Right lobe of liver (tissue), 4 donors: ENCODE results near the gene NGB.

Source experiments
- CTCF ChIP-seq, 4 donors: fragments of 200-600 bp in 3 of 4; fragments of 450-650 bp in 1 of 4; IDR thresholded peaks; one replicate each; pipeline versions ENCODE4 v1.5.1 to v1.8.0; 2016 to 2022; ENCODE audit warnings: antibody characterized with exemption in 4 of 4, mild to moderate bottlenecking in 2 of 4
- POLR2A ChIP-seq: fragments of 450-650 bp; IDR thresholded peaks from one replicate; pipeline ENCODE4 v1.6.1; 2017; ENCODE audit warnings: antibody characterized with exemption, mild to moderate bottlenecking
- donor health status: DM: no; HTN: no; CAD: no.
- donor health status: DM: no; HTN: no; CAD: no.
- donor health status: DM: no; HTN: yes; CAD: no.

GRCh38 chr14:77224212-77224611, 46.8 kb downstream of the NGB start:
- TF ChIP-seq CTCF (IDR thresholded peaks at IDR 0.05): no peak
- TF ChIP-seq POLR2A: no peak
